IMR-90 (cell line): ENCODE measurements around the gene PRSS53.

Experiments used
- BHLHE40 ChIP-seq: fragments of 150-350 bp; IDR thresholded peaks from 2 replicates; pipeline ENCODE4 v1.6.1; 2016; ENCODE audit warnings: mild to moderate bottlenecking, low read depth, low read length
- CEBPB ChIP-seq: IDR thresholded peaks from 2 replicates; pipeline ENCODE4 v1.6.1; 2012; ENCODE audit warnings: low read depth, low read length, improper control_type of control experiment
- MAFK ChIP-seq: IDR thresholded peaks from 2 replicates; pipeline ENCODE4 v1.6.1; 2012; ENCODE audit warnings: low read depth, low read length, improper control_type of control experiment
- RAD21 ChIP-seq: IDR thresholded peaks from 2 replicates; pipeline ENCODE4 v1.6.1; 2012; ENCODE audit warnings: low read length, improper control_type of control experiment
- RFX5 ChIP-seq: IDR thresholded peaks from 2 replicates; pipeline ENCODE4 v1.8.0; 2012; ENCODE audit warnings: low read depth, mild to moderate bottlenecking, low read length, moderate library complexity
- TF ChIP-seq, protein P1 (sequence below): conservative IDR thresholded peaks from 2 replicates; pipeline ENCODE4 v1.5.1; 2012; ENCODE audit warnings: mild to moderate bottlenecking, low read depth, low read length, improper control_type of control experiment

GRCh38 chr16:31133046-31133501 lies 44.3 kb upstream of the PRSS53 start:
- TF ChIP-seq, protein P1, sequence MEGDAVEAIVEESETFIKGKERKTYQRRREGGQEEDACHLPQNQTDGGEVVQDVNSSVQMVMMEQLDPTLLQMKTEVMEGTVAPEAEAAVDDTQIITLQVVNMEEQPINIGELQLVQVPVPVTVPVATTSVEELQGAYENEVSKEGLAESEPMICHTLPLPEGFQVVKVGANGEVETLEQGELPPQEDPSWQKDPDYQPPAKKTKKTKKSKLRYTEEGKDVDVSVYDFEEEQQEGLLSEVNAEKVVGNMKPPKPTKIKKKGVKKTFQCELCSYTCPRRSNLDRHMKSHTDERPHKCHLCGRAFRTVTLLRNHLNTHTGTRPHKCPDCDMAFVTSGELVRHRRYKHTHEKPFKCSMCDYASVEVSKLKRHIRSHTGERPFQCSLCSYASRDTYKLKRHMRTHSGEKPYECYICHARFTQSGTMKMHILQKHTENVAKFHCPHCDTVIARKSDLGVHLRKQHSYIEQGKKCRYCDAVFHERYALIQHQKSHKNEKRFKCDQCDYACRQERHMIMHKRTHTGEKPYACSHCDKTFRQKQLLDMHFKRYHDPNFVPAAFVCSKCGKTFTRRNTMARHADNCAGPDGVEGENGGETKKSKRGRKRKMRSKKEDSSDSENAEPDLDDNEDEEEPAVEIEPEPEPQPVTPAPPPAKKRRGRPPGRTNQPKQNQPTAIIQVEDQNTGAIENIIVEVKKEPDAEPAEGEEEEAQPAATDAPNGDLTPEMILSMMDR = no peak
- TF ChIP-seq RFX5 = no peak
- no peak for TF ChIP-seq BHLHE40
- no peak for TF ChIP-seq MAFK
- TF ChIP-seq RAD21 = no peak
- no peak for TF ChIP-seq CEBPB
